ENCODE measurements around the gene FOXG1.

DNA sequence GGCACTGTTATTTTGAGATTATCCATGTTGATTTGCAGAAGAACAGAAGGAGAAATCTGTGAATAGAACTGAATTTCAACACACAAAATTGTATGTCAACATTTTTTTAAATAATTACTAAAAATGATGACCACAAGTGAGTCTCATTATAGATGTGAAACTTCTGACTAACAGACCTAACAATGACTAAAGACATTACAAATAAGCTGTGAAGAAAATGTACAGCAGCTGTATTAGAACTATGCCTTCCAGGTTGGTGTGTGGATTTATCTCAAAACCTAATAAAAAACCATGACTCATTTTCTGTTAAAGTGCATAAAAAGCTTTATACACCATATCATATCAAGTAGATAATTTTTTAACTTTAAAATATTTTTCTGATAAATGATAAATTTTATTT is 22.5 kb upstream of the FOXG1 start:
- TF ChIP-seq CEBPB (IDR thresholded peaks at IDR 0.05; ENCODE audit: low read depth, low read length) (no peak), POLR2A (IDR thresholded peaks at IDR 0.05; ENCODE audit: low read depth, low read length) (no peak), MXI1 (IDR thresholded peaks at IDR 0.05; ENCODE audit: borderline replicate concordance, low read depth, low read length) (no peak)
- TF ChIP-seq, protein P1, sequence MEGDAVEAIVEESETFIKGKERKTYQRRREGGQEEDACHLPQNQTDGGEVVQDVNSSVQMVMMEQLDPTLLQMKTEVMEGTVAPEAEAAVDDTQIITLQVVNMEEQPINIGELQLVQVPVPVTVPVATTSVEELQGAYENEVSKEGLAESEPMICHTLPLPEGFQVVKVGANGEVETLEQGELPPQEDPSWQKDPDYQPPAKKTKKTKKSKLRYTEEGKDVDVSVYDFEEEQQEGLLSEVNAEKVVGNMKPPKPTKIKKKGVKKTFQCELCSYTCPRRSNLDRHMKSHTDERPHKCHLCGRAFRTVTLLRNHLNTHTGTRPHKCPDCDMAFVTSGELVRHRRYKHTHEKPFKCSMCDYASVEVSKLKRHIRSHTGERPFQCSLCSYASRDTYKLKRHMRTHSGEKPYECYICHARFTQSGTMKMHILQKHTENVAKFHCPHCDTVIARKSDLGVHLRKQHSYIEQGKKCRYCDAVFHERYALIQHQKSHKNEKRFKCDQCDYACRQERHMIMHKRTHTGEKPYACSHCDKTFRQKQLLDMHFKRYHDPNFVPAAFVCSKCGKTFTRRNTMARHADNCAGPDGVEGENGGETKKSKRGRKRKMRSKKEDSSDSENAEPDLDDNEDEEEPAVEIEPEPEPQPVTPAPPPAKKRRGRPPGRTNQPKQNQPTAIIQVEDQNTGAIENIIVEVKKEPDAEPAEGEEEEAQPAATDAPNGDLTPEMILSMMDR (conservative IDR thresholded peaks at IDR 0.05; ENCODE audit: low read depth, low read length): no peak
- TF ChIP-seq, protein P2, sequence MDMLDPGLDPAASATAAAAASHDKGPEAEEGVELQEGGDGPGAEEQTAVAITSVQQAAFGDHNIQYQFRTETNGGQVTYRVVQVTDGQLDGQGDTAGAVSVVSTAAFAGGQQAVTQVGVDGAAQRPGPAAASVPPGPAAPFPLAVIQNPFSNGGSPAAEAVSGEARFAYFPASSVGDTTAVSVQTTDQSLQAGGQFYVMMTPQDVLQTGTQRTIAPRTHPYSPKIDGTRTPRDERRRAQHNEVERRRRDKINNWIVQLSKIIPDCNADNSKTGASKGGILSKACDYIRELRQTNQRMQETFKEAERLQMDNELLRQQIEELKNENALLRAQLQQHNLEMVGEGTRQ (IDR thresholded peaks at IDR 0.05; ENCODE audit: low read depth, low read length): no peak
